CD1c-positive myeloid dendritic cell (primary cell): Measurements from ENCODE around the gene EMSY.
"Not testable (repeated sequence)": the region's sequence is repeated elsewhere in the genome, so short reads cannot be mapped to it uniquely, and the experiment has no call there.

Source experiments
- DNase-seq: peaks from one replicate; pipeline ENCODE4 v3.0.0-alpha.2; 2016; ENCODE audit errors: extremely low spot score

EMSY gene

DNA sequence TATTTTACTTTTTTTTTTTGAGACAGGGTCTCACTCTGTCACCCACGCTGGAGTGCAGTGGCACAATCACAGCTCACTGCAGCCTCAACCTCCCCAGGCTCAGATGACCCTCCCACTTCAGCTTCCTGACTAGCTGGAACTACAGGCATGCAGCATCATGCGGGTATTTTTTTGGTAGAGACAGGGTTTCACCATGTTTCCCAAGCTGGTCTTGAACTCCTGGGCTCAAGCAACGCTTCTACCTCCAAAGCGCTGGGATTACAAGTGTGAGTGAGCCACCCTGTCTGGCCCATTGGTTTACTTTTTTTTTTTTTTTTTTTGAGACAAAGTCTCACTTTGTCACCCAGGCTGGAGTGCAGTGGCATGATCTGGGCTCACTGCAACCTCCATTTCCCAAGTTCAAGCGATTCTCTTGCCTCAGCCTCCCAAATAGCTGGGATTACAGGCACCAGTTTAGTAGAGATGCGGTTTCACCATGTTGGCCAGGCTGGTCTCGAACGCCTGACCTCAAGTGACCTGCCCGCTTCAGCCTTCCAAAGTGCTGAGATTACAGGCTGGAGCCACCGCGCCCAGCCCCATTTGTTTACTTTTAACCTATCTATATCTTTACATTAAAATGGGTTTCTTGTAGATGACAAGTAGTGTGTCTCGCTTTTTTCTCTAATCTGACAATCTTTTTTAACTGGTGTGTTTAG lies 127.5 kb downstream of the EMSY start:
- DNase-seq = not testable (repeated sequence)

DNA sequence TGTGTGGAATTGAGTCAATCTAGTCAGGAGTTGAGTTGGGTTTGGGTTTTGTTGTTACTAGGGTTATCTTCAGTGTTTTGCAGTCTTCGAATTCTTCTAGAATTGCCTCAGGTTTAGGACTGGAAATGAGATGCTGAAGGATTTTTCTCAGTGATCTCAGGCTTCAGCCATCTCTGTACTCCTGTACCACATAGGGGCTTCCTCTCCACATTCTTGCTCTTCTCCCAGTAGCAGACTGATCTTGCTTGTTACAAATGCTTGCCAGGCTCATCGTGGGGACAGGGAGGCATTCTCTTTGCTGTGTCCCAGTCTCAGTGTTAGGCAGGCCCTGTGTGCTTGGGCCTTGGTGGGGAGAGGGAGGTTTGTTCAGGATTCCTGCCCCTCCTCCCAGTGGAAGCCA lies 129.6 kb downstream of the EMSY start:
- no peak for DNase-seq

DNA sequence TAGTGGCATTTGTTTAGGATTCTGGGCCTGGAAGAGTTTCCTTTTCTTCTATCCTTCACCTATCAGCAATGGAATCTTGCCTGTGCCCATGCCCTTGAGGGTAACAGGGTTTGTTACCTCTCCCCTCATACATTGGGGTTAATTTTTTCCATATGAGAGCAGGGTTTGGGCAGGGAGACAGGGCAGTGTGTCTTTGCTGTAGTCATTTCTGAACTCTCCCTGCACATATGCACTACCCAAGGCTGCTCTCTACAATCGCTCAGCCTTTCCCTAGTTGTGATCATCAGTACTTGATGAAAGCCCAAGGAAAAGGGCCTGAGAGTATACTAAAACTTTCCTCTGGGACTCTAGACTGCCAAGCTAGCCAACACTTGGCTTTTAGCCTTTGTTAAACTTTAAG lies 130.1 kb downstream of the EMSY start:
- DNase-seq = no peak

- no peak for DNase-seq
These were observed 132.6 kb downstream of the EMSY start for GRCh38 chr11:76577226-76577920.

DNA sequence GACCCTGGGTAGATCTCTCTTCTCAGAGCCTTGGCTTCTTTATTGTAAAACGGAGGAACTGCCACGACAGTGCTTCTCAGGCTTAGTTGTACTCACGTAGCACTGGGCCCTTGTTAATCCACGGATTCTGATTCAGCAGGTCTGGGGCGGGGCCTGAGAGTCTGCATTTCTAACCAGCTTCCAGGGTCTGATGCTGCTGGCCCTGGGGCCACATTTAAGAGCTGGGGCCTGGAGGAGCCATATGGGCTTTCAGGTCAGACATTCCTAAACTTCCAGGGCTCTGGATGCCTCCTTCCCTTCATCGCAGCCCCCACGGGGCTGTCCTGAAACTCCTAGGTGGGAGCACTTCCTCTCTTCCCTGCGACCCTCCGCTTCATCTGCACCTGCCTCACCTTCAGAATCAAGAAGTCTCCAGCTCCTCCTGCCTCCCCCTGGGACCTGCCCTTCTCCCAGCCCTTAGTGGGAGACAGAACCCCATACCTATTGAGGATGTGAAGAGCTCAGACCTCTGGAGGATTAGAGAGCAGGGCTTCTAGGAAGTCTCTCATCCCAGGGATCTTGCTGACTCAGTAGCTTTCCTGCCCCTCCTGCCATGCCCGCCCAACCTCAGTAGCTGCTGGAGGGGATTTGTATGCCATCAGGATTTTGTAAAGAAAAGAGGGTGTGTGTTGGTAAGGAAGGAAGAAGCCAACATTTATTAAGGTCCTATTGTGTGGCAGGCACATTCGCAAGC lies 133.3 kb downstream of the EMSY start:
- no peak for DNase-seq

DNA sequence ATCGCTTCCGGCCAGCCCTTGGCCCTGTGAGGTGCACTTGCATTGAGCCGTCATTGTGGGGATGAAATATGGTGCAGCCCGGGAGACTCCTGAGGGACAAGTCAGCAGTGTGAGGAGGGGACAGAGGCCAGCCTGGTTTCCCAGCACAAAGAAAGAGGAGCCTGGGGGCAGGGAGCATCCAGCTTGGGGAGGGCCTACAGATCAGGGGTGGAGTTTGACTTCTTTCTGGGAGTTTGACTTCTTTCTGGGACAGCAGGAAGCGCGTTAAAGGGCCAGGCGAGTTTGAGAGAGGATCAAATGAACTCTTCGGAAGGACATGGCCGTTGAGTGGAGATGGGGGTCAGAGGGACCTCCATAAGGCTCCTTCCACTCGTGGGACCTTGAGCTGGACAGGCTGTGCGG lies 133.8 kb downstream of the EMSY start:
- no peak for DNase-seq

- DNase-seq = peak; percentile 16
These were observed 134.4 kb downstream of the EMSY start for GRCh38 chr11:76579056-76579751.

DNA sequence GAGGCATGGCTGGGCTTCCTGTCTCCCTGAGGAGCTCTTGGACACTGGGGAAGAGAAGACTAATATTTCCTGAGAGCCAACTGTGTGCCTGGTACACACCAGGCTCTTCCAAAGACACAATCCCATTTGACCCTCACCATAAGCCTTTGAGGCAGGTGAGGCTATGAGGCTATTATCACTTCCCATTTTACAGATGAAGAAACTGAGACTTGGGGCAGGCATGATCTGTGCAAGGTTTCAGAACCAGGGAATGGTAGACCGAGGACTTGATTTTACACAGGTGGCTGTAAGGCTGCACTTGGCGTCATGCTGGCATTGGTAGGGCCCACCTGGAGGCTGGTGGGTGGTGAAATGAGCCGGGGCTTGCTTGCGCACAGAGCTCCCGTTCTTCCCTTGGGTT lies 134.9 kb downstream of the EMSY start:
- no peak for DNase-seq

GRCh38 chr11:76582471-76582870 lies 137.7 kb downstream of the EMSY start:
- DNase-seq = not testable (repeated sequence)

DNA sequence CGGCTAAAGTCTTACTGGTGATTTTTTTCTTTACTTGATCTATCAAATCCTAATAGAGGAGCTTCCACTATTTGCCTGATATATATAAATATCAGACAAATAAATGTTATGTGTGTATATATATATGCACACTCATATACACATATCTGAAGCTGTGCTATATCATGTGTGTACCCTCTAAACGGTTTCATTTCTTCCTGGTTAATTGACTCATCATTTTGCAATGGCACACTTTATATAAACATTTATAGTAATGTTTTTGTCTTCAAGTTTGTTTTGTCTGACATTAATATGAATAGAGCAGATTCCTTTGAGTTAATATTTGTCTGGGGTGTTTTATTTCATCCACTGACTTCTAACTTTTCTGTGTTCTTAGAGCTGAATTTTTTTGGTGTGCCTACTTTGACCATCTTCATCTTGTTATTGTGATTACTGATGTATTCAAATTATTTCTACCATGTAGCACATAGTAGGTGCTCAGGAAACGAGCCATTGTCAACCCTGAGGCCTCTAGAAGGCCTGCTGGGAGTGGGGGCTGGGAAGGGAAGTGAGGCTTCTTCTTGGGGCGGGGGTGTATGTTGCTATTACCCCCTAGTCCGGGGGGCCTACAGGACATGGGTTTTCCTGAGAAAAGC lies 143.1 kb downstream of the EMSY start:
- peak; percentile 18 for DNase-seq

DNA sequence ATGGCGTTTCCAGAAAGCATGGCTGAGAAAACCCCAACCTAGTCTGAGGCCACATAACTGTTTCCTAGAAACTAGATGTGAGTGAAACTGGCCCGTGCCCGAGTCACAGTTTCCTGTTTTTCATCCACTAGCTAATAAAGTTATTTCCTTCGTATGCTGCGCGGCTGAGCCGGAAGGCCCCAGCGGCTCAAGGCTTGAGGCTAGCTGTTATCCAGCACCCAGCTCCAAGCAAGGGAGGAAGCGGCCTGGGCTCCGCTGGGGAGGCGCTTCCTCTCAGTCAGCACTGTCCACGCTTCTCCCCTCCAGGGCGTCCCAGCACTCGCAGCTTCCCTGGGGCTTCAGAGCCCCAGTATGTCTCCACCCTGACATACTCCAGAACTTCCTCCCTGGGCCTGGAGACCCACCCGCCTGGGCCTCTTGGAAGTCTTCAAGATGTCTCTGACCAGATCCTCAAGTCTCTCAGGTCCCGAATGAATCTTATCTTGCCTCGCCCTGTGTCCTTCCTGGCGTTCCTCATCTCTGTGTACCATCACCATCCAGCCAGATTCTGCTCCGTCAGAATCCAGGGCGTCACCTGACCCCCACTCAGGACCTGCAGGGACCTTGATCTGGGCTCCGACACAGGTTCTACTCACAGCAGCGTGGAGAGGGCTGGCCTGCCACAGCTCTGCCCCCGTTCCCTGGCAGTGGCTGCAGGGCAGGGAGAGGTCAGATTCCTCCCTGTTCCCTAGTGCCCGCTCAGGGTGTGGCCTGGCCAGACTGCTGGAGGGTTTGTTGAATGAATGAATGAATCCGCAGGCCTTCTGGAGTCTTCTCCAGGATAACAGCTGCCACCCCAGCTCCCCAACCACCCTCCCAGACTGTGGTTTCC lies 143.9 kb downstream of the EMSY start:
- DNase-seq = peak; percentile 92

DNA sequence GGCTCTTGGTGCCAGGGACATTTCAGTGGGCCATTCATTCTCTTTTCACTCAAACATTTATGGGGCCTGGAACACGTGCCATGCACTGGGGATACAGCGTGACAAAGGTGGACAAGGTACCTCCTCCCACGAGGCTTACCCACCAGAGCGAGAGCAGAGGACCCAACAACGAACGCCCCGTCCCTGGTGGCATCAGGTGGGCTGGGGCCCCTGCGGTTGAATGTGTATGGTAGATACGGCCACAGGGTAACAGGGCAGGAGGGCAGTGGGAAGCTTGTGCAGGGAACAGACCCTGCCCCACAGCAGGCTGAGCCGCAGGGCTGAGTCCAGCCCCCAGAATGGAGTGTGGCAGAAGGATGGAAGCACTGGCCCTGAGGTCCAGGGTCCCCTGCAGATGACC lies 144.7 kb downstream of the EMSY start:
- no peak for DNase-seq

GRCh38 chr11:76589964-76590950 lies 145.4 kb downstream of the EMSY start:
- DNase-seq = no peak

GRCh38 chr11:76591416-76591815 lies 146.6 kb downstream of the EMSY start:
- DNase-seq = no peak

- no peak for DNase-seq
These were observed 147.5 kb downstream of the EMSY start for GRCh38 chr11:76592025-76592914.

- no peak for DNase-seq
These were observed 148.1 kb downstream of the EMSY start for GRCh38 chr11:76592961-76593360.

GRCh38 chr11:76595091-76595490 lies 150.3 kb downstream of the EMSY start:
- not testable (repeated sequence) for DNase-seq

DNA sequence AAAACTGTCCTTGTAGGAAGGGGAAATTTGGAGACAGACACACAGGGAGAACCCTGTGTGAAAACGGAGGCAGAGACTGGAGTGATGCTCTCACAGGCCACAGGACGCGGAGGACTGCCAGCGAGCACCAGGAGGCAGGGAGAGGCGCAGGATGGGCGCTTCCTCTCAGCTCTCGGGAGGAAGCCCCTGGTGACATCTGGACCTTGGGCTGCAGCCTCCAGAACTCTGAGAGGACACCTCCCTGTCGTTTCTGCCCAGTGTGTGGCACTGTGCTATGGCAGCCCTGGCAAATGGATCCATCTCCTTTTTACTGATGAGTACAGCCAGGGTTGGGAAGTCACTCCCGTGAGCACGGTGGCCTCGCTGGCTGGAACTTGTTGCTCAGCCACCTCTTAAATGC lies 151.8 kb downstream of the EMSY start:
- DNase-seq = no peak
